ENCODE results near the gene NCK2.

NCK2 gene

DNA sequence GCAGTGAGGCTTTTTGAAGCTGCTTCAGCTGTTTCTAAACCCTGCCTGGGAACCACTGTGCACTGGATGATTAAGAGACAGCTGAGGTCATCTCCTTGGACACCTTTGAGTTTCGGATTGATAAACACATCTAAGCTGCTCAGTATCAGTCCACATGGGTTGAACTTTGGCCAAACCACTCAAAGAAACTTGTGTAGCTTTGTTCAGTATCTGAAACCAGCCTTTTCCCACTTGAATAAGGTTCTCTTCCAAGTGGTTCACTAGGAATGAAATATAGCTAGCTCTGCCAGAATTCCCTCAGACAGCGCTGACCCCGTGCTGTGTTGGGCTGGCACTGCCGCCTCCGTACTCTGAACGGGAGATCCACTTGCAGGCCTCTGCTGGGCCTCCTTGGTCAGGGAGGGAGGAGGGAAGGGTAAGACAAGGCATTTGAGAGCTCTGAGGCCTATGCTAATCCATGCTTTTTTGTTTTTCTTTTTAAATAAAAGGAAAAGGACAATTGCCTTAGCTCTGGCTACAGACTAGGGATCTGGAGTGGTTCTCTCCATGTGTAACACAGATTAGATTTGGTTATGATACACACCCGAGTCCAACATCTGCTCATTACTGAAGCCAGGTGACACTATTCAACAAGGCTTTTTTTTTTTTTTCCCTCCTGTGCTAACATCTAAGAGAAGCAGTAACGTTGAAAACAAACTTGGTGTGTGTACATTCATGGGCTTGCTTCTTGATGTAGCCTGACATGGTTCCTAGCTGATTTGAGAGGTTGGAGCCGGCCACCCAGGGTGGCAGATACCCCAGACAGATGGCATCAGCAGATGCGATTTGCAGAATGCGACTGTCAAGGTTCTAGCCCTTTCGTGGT, 67.7 kb downstream of the NCK2 start:
- peak; percentile 41 for DNase-seq (ENCODE audit: low spot score)

DNA sequence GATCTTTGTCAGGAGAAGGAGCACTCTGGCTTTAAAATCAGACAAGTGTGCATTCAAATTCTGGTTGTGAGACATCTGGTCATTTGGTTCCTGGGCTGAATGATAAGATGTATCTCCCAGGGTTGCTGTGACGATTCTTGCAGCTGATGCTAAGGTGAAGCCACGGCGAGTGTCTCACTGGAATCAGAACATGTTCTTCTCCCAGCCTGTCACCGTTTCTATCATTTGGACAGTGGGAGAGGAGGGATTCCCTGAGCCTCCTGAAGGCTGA, 68.3 kb downstream of the NCK2 start:
- no peak for DNase-seq (ENCODE audit: low spot score)

DNA sequence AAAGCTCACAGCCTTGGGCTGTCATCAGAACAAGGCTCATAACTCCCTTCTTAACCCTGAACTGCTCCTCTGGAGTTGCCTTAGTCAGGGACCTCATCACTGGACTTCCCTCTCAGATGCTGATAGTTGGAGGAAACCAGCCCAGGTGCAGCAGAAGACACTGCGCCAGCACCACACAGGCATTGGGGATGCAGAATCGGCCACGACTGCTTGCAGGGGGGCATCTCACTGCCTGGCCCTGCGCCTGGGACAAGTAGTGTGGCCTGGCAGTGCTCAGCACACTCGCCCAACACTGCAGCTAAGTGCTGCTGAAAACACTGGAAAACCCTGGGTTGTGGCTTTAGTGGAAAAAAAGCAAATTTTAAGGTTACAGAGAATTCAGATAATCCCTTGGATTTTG, 68.7 kb downstream of the NCK2 start:
- DNase-seq (ENCODE audit: low spot score) = no peak

DNA sequence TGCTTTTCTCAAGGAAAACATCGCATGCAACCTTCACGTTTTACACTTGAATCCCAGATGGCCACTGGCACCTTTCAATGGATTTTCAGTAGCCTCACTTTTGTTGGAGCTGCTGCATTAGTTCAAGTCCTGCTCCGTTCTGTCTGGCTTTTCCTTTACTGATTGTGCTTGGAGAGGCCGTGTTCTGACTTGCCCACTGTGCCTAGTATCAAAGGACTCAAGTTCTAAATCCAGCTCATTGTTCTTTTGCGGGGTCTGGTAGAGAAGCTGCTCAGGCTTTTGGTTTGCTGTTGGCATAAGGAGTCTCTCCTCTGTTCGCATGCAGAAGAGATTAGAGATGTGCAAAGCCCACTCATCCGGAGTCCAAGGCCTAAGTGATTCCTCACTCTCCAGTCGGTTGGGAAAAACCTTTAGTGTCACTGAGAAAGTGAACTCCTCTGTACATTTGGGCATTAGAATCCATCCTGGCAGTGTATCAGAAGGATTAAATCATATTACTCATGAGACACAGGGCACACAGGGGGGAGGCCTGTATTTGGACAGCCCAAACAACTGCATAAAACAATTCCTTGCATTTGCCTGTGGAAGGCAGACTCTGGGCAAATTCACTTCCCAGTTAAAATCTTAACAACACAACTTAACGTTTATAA, 69.7 kb downstream of the NCK2 start:
- DNase-seq (ENCODE audit: low spot score) = no peak

DNA sequence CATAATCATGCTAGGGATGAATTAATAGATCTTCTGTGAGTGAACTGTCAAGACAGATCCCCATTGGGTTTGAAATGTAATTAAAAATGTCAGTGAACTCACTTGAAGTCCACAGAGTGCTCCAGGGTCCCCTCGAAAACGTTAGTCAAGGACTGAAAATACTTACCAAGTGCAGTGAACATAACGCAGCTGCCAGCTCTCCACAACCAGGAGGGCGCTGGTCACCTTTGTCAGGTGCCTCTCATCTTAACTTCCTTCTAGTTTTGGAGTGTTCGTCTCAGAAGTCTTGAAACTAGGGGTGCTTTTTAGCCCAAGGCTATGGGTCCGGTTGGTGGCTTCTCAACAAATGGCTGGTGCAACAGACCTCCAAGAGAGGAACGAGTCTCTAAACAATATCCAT, 70.7 kb downstream of the NCK2 start:
- no peak for DNase-seq (ENCODE audit: low spot score)

DNA sequence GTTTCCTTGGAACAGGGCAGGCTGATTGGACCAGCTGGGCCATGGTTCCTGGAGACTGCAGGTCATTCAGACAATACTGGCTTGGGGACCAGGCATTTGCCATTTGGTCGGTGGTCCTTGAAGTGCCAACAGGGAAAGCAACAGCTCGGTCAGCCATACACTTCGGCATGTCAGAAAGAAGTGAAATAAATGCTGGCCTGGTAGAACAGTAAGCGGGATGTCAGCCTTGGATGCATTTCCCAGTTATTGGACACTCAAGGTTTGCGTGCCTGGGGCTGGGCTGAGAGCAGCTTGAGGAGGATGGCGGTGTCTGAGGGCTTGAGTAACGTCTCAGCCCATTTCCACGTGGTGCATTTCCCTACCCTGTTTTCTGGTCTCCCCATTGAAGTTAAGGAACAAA, 75.4 kb downstream of the NCK2 start:
- no peak for DNase-seq (ENCODE audit: low spot score)

DNA sequence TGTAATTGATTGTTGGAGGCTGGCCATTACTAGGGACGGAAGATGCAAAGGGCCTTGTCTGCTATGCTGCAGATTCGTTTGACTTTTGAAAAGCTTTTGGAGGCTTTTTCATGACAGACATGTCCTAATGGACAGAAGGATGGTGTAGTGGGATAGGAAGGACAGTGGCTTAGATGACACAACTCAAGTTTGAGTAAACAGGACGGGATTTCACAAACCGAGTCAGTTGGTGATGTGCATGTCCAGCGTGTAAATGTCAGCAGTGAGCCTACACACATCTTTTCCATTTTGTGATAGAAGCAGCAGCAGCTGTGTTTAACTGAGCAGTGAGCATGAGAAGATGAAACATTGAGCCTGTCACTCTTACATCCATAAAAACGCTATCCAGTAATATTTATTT, 76.0 kb downstream of the NCK2 start:
- no peak for DNase-seq (ENCODE audit: low spot score)

DNA sequence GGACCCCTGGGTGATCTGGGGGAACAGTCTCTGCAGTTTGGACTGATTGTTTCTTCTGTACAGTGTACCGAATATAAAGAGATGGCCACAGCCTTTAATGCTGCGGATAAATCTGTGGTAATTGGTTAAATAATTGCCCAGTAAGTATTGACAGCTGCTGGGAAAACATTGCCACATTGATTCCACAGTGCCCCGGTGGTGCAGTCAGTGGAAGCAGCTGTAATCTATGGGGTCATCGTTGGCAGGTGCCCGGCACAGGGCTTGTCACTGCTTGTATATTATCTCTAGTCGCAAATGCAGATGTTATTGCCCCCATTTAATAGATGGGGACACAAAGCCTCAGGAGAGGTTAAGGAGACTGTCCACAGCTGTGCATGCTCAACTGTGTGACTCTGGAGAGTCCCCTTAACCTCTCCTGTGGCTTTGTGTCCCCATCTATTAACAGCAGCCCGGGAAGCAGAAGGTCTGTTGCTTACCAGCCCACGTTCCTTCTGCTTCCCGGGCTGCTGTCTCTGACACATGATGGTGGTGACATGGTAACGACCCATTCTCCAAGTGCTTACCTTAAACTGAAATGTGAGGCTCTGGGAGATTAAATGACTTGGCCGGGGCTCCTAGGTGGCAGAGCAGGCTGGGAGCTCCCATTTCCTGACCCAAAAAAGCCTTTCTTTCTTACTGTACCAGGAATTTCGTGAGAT, 76.9 kb downstream of the NCK2 start:
- DNase-seq (ENCODE audit: low spot score) = no peak

DNA sequence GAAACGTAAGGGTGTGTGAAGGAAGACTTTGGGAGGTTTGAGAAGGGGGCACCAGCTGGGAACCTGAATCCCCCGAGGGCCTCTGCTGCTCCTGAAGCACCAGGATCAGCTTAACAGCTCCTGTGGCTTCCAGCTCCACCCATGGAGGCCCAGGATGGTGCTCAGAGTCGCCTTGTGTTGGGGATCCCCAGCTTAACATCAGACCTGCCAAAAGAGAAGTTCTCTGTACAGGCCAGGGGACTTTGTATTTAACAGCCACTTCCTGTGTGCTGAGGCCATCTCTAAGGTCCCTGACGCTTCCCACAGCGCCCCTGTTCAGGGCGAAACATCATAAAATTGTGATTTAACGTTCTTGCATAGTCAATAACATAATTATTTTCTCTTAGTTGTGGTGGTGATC, 77.5 kb downstream of the NCK2 start:
- no peak for DNase-seq (ENCODE audit: low spot score)

DNA sequence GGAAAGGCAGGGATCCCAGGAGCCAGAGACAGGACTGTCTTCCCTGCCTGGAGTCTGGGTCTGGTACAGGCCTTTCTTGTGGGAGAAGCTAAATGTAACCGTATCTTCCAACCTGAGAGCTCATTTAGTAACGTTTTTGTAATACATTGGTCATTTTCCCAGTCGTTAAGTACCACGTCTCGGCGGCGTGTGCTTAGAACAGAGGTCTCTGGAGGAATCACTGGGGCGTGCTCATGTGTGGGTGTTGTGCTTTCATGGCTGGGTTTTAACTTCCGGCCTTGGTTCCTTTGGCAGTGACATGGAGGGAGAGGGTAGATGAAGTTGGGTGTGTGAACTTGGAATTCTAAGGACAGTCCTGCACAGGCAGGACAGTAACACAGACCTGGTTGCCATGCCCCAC, 79.7 kb downstream of the NCK2 start:
- no peak for DNase-seq (ENCODE audit: low spot score)

DNA sequence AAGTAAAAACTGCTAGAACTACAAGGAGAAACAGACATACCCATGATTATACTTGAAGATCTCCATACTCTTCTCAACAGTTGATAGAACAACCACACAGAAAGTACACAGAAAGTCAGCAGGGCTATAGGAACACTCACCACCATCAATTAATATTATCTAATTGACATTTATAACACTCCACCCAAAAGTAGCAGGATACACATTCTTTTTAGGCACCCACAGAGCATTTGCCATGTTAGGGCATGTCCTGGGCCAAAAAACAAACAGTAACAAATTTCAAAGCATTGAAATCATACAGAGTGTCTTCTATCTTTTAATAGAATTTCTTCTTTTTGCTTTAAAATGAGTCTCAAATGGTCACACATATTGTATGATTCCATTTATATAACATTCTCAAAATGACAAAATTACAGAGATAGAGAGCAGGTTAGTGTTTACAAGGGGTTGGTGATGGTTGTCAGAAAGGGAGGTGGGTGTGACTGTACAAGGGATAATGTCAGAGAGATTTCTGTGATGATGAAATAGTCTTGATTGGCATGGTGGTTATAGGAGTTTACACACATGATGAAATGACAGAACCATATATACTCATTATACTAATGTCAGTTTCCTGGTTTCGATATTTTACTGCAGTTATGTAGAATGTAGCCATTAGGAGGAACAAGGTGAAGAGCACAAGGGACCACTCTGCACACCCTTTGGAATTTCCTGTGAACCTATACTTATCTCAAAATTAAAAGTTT, 82.8 kb downstream of the NCK2 start:
- DNase-seq (ENCODE audit: low spot score) = no peak

DNA sequence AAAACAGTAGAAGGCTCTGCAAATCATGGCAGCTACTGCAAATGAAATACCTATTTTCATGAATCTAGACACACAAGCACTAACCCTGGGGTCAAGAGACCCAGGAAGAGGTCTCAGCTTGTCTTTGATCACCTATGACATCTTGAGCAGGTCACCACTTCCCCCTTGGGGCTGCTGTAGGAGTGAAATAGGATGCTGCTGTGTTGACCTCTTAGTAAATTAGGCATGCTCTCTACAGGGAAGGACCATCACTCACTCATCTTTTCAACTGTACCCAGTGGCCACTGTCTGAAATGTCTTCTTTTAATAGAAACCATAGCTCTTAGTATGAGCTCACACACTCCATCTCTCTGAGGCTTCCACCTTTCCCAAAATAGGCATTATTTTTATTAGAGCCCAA, 83.8 kb downstream of the NCK2 start:
- no peak for DNase-seq (ENCODE audit: low spot score)

DNA sequence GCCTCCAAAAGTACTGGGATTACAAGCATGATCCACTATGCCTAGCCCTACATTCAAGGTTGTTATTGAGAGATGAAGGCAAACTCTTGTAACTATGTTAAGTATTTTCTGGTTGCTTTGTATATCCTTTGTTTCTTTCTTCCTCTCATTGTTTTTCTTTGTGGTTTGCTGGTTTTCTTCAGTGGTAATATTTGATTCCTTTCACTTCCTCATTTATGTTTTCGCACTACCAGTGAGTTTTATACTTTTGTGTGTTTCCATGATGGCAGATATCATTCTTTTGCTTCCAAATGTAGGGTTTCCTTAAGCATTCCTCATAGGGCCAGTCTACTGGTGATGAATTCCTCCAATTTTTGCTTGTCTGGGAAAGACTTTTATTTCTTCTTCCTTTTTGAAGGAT, 90.2 kb downstream of the NCK2 start:
- no peak for DNase-seq (ENCODE audit: low spot score)

DNA sequence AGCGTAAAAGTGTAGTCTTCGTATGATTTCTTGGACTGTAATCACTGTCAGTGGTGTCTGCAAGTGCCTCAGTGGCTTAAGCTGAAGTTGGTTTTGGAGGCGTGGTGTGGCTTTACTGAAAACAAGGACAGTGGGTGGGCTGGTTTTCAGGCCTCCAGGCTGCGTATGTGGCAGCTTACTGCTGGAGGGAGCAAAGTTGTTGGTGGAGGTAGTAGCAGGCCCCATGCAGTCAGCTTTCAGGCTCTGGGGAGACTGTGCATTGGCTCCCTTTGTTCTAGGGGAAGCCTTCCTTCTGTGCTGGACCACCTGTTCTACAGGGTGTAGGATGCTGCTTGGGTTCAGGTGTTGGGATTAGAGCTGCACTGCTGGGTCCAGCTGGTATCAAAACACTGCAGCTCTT, 91.6 kb downstream of the NCK2 start:
- no peak for DNase-seq (ENCODE audit: low spot score)

DNA sequence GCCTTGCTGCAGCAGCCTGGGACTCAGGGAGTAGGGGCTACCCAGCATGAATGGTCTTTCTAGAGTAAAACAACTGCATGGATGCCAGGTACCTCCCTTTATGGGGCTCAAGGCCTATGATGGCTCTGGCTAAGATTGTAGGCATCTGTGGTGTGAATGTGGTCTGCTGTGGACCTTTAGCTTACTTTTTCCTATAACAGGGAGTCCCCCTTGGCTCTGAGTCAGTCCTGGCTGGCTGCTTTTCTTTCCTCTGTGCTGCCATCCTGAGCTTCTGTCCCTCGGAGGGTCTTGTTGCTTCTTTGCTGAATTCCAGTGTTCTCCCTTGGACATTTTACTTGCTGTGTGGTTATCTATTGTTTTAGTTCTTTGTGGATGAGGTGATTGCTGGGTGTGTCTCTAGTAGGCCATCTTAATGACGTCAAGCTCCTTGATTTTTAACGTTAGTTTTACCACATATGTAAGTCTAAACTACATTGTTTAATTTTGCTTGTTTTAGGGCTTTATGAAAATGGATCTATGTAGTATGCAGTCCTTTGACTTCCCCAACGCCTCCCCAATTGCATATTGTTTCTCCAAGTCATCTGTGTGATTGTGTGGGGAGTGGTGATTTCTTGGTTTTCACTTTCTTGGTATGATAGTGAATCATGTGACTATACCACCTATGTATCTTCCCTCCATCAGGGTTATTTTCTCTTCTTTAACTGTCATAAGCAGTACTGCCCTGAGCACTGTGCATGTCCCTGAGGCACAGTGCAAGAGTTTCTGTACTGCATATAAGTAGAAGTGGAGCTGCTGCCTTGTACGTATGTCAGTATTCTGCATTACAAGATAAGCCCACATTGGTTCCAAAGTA, 92.4 kb downstream of the NCK2 start:
- DNase-seq (ENCODE audit: low spot score) = no peak

DNA sequence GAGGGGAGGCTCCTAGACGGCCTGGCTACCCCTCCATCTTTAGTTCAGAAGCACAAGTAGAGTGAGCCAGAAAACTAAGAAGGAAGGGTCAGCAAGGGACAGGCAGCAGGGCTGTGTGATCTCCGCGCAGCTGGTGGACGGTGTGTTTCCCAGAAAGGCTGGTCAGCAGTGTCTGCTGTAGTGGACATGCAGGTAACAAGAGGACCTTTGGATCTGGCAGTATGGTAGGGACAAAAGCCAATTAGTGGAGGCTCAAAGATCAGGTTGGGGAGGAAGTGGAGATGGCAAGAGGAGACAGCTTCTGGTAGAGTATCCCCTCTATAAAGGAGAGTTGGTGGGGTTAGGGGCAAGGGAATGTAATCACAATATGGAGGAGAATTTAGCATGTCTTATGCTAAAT, 95.1 kb downstream of the NCK2 start:
- no peak for DNase-seq (ENCODE audit: low spot score)

DNA sequence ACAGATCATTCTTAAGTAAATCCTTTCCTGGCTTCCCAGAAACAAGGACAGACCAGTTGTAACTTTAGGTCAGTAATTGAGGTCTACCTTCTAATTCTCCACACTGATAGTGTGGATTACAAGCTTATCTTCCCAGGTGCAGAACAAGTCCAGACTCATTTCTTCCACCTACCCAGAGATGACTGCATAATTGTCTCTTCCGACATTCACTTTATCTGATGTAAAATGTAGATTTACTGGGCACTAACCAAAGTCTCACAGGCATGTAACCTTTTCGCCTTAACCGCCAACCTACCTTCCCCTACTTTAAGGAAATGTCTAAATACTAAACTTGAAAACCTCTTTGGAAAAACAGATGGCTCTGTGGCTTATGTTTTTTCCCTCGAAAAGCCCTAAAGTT, 96.2 kb downstream of the NCK2 start:
- no peak for DNase-seq (ENCODE audit: low spot score)

DNA sequence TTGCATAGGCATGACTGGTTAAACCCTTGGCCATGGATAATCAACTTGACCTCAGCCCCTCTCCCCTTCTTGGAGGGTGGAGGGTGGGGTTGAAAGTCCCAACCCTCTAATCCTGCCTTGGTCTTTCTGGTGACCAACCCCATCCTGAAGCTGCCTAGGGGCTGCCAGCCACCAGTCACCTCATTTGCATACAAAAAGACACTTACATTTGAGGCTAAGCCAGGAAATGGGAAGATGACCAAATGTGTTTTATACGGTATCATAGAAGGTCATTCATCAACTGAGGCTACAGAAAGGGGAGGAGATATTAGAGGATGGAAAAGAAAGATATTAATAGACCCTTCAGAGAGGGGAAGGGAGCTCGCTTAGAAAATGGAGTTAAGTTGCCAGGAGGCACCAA, 96.8 kb downstream of the NCK2 start:
- DNase-seq (ENCODE audit: low spot score) = no peak

DNA sequence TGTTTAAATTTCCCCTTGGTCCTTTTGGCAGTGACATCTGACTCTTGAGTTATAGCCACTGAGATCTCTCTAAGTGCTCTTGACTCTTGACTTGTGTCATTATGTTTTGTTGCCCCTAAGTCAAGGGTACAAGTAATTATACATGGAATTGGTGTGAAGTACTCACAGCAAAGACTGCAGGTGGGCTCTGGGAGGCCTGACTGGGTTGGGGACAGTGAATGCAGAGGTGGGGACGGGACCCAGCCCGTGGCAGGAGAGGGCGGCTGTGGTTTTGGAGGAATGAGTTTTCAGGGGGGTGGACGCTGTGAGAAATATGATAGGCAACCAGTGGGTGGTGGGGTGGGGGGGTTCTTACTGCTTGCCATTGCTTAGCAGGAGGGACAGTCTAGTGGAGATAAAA, 97.8 kb downstream of the NCK2 start:
- DNase-seq (ENCODE audit: low spot score) = no peak

DNA sequence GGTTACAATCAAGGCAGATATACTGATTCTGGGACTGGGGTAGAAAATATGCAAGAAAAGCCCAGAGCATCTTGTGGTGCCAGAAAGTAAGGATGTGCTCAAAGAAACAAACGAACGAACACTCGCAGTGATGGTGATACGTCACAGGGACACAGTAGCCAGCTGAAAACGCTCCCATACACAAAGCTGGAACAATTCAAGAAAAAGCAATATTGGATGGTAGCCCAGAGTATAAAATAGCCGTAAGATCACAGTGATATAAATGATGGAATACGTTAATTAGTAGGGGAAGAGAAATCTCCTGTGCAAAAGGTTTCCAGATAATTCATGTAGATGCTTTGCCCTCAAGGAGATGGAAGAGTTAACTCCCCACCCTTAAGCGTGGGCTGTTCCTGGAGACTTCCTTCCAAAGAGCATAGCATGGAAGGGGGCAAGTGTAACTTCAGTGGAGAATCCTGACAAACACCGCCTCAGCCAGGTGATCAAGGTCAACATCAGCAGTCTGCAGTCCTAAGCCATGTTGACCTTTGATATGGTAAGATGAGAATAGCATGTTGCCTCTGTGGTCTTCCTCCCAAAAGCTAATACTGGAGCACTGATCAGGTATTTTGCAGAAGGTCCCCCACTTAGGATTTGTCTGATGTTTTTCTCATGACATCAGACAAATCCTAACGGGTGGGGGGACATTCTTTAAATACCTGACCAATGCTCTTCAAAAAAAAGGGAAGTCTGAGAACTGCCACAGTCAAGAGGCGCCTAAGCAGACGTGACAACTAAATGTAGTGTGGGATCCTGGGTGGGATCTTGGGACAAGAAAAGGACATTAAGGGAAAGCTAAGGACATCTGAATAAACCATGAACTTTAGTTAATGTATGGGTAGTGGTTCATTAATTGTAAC, 99.0 kb downstream of the NCK2 start:
- no peak for DNase-seq (ENCODE audit: low spot score)

DNA sequence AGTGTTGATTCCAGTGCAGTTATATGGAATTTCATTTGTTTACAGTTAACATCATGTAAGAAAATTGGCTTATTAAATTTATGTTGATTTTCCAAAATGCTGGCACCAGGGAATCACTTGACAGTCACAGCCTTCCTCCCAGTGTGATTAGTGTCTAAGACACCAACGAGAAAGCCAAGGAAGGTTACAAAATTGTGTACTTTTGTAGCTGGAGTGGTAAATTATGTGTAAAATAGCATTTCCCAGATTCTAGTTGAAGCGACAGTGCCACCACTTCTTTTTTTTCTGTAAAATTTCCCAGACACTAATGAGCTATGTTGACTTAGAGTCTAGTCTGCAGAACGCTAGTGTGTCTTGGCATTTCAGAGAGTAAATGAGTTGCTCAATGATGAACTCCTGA, 101.3 kb downstream of the NCK2 start:
- no peak for DNase-seq (ENCODE audit: low spot score)
